ES-I3 (cell line): ENCODE results near the gene AATF.

Source experiments
- H3K36me3 ChIP-seq: 2 replicates; pipeline ENCODE4 v1.6.1; 2013; ENCODE audit warnings: mild to moderate bottlenecking, low read length, control low read depth, moderate library complexity; ENCODE audit not compliant: insufficient read depth
- H3K4me1 ChIP-seq: 2 replicates; pipeline ENCODE4 v1.6.1; 2013; ENCODE audit warnings: mild to moderate bottlenecking, control low read depth, low read length; ENCODE audit not compliant: insufficient read depth
- H3K9ac ChIP-seq: 2 replicates; pipeline ENCODE4 v1.6.1; 2013; ENCODE audit warnings: low read depth, mild to moderate bottlenecking, low read length, moderate library complexity
- H3K9me3 ChIP-seq: 2 replicates; pipeline ENCODE4 v1.6.1; 2013; ENCODE audit warnings: mild to moderate bottlenecking, low read length, moderate library complexity; ENCODE audit not compliant: control insufficient read depth, insufficient read depth

AATF gene

DNA sequence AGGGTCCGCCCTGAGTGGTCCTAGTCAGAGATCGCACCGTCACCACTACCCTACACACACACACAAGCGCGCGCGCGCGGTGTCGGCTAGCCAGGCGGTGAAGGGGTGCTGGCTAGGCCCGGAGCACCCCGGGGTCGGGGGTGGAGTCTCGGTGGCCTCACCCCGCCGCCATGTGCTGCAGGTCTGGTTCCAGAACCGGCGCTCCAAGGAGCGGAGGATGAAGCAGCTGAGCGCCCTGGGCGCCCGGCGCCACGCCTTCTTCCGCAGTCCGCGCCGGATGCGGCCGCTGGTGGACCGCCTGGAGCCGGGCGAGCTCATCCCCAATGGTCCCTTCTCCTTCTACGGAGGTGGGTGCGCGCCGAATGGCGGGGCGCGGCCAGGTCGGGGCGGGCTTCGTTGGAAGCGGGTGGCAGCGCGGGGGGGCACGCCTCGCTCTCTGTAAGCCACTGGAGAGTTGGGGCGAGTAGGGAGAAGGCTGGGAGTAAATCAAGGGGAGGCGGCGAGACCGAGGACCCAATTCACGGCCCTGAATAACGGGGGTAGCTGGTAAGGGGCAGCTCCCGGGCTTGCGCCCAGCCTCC lies 6.6 kb upstream of the AATF start:
- Histone ChIP-seq H3K9ac (peak overlapping the region; percentile 45; the same call in 1 of the 2 replicates), H3K4me1 (peaks cover 21% of the 10 kb centered on the region)

DNA sequence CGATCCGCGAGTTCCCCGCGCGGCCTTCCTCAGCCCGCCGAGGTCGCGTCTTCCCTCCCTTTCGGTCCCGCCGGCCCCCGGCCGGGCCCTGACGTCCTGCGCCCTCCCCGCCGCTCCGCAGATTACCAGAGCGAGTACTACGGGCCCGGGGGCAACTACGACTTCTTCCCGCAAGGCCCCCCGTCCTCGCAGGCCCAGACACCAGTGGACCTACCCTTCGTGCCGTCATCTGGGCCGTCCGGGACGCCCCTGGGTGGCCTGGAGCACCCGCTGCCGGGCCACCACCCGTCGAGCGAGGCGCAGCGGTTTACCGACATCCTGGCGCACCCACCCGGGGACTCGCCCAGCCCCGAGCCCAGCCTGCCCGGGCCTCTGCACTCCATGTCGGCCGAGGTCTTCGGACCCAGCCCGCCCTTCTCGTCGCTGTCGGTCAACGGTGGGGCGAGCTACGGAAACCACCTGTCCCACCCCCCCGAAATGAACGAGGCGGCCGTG lies 6.1 kb upstream of the AATF start:
- Histone ChIP-seq H3K36me3 (no peaks in the 10 kb centered on the region), H3K9me3 (no peaks in the 10 kb centered on the region), H3K9ac (peak overlapping the region; percentile 45; the same call in 1 of the 2 replicates), H3K4me1 (peaks cover 22% of the 10 kb centered on the region)

More for the DNA sequence above, 6.6 kb upstream of the AATF start:
- H3K36me3 ChIP-seq = no peaks in the 10 kb centered on the region
- H3K9me3 ChIP-seq = no peaks in the 10 kb centered on the region

GRCh38 chr17:36943250-36944191 lies 5.2 kb upstream of the AATF start:
- peaks cover 22% of the 10 kb centered on the region for H3K4me1 ChIP-seq
- no peaks in the 10 kb centered on the region for H3K9me3 ChIP-seq
- H3K9ac ChIP-seq = peak overlapping the region; percentile 45; the same call in 1 of the 2 replicates
- H3K36me3 ChIP-seq = no peaks in the 10 kb centered on the region

DNA sequence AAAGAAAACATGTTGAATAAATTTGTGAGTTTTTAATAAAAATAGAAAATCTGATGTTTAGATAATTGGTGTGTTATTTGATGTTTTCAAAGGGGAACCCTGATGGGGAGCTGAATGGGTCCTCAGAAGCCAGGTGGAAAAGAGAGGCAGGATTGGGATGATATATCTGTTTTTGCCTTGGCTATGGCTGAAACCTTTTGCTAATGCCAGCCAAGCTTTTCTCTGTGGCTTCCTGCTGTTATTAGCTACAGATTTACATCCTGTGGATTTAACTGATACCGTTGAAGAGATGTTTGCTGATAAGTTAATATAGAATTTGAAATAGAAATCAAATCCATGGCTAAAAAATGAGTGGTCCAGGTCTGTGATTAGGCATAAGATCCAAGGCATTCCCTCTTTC lies 4.2 kb upstream of the AATF start:
- Histone ChIP-seq H3K4me1 (peaks cover 19% of the 10 kb centered on the region), H3K36me3 (no peaks in the 10 kb centered on the region), H3K9ac (no peak overlapping the region), H3K9me3 (no peaks in the 10 kb centered on the region)

DNA sequence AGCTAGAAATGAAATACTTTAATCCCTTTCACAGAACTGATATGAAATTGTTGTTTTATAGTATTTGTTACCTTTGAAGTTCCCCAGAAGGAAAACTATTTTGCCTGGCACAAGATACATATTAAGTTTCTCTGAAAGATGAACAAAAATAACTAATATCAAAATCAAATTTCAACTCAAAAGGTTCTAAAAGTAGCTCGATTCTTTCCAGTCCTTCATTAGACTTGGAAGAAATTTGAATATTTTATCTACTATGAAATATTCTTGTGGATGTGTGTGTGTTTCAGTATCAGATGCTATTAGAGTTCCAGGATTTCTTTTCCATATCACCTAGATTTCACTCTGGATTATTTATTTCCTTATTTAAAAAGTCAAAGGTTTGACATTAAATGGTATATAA lies 3.6 kb upstream of the AATF start:
- H3K36me3 ChIP-seq = no peaks in the 10 kb centered on the region
- H3K9ac ChIP-seq = no peak overlapping the region
- H3K4me1 ChIP-seq = peaks cover 19% of the 10 kb centered on the region
- H3K9me3 ChIP-seq = no peaks in the 10 kb centered on the region

DNA sequence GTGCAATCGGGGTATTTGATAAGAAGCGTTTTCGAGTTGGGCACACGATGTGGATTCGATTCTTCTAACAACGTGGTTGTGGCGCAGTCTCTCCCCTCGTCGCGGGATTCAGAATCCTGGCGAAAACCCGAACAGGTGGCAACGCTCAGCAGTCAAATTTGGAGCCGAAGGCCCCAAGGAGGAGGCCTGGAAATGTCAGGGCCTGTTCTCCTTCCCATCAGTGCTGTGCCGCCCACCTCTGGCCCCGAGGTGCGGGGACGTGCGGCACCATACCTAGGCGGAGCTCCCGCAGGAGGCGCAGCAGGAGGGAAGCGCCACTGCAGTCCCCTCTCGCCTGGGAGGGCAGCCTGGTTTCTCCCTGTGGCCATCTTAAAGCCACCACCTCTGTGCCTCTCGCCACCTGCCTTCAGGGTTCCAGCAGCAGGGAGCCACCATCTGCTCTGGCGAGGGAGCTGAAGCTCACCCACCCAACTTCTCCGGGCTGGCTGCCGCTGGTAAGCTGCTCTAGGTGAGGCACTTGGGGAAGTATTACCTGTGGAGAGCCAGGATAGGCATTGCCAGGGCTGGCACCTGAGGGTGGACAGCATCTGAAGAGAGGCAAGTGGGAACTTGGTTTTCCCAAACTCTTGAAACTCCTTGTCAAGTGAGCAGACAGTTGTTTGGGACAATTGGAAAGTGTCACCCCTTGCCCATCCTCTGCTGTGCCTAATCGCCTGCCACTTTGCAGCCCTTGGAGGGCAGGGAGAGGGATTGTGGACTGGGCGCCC lies 2.6 kb upstream of the AATF start:
- Histone ChIP-seq H3K4me1 (peaks cover 18% of the 10 kb centered on the region), H3K9me3 (no peaks in the 10 kb centered on the region), H3K36me3 (no peaks in the 10 kb centered on the region), H3K9ac (no peak overlapping the region; the same call in 1 of the 2 replicates)

DNA sequence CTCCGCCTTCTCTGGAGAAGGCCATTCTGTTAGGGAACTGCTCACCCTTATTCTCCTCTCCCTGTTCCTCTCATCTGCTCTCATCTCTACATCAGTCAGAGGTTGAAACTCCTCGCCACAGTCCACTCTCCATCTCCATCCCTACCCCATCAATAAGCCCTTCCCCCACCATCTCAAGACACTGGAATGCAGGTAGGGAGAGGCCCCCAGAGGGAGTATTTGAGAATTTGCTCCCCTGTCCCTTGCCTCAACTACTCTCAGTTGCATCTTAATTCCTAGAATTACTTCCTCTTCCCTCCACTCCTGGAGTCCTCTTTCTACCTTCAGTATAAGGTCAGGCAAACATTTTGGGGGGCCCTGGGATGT lies 2.0 kb upstream of the AATF start:
- Histone ChIP-seq H3K9ac (no peak overlapping the region), H3K4me1 (peaks cover 12% of the 10 kb centered on the region)

GRCh38 chr17:36947922-36948716 lies 635 bp upstream of the AATF start:
- H3K9ac ChIP-seq = peak overlapping the region; percentile 82
- H3K36me3 ChIP-seq = 0 out of 2 replicates have a peak, but pooled peaks cover 2% of the 10 kb centered on the region
- H3K4me1 ChIP-seq = peaks cover 11% of the 10 kb centered on the region
- no peaks in the 10 kb centered on the region for H3K9me3 ChIP-seq

More for the DNA sequence above, 2.0 kb upstream of the AATF start:
- no peaks in the 10 kb centered on the region for H3K9me3 ChIP-seq
- no peaks in the 10 kb centered on the region for H3K36me3 ChIP-seq

GRCh38 chr17:36949461-36949927 lies 740 bp downstream of the AATF start:
- Histone ChIP-seq H3K36me3 (0 out of 2 replicates have a peak, but pooled peaks cover 3% of the 10 kb centered on the region), H3K9me3 (no peaks in the 10 kb centered on the region), H3K4me1 (peaks cover 11% of the 10 kb centered on the region), H3K9ac (peak overlapping the region; percentile 82)

GRCh38 chr17:36950027-36950426 lies 1.3 kb downstream of the AATF start:
- Histone ChIP-seq H3K36me3 (peaks cover 4% of the 10 kb centered on the region; the same call in 1 of the 2 replicates), H3K9ac (peak overlapping the region; percentile 82; the same call in 1 of the 2 replicates), H3K4me1 (peaks cover 11% of the 10 kb centered on the region), H3K9me3 (no peaks in the 10 kb centered on the region)

DNA sequence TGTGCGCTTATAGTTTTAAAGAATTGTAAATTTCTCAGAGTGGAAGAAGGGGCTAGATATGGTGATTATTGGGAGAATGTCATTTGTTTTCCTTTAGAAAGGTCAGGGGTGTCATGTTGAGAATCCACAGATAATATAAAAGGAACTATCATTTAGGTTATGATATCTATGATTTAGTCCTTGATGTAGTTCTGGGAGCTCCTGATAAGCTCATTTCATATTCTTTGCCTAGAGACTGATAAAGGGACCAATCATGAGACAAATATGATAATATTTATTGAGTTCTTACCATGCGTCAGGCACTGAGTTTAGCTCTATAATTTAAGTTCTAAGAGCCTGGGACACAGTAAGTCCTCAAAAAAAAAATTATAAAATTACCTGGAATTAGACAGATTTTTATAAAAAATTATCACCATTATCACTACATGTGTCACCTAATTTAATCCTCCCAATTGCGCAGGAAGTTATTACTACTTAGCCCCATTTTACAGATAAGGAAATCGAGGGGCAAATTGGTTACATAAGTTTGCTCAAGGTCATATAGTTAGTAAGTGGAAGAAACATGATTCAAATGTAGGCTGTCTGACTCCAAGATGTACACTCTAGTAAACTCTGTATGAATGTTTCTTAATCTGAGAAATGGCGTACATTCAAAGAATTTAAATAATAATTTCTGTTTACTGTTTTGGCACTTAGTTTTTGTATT lies 2.5 kb downstream of the AATF start:
- Histone ChIP-seq H3K4me1 (peaks cover 5% of the 10 kb centered on the region), H3K9me3 (no peaks in the 10 kb centered on the region), H3K36me3 (peaks cover 7% of the 10 kb centered on the region), H3K9ac (no peak overlapping the region)

DNA sequence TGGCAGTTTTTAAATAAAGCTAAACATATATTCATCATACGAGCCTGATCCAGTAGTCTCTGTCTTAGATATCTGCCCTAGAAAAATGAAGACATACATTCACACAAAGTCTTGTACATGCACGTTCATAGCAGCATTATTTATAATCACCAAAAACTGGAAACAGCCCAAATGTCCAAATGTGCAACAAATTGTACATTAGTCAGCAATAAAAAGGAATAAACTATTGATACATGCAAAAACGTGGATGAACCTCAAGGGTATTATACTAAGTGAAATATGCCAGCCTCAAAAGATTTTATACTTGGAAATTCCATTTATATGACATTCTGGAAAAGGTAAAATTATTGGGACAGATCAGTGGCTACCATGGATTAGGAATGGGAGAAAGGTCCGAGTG lies 22.8 kb downstream of the AATF start:
- H3K36me3 ChIP-seq = peaks cover 5% of the 10 kb centered on the region
- H3K4me1 ChIP-seq = peaks cover 3% of the 10 kb centered on the region; the same call in 1 of the 2 replicates
- 0 out of 2 replicates have a peak, but pooled peaks cover 3% of the 10 kb centered on the region for H3K9me3 ChIP-seq
- H3K9ac ChIP-seq = no peak overlapping the region

DNA sequence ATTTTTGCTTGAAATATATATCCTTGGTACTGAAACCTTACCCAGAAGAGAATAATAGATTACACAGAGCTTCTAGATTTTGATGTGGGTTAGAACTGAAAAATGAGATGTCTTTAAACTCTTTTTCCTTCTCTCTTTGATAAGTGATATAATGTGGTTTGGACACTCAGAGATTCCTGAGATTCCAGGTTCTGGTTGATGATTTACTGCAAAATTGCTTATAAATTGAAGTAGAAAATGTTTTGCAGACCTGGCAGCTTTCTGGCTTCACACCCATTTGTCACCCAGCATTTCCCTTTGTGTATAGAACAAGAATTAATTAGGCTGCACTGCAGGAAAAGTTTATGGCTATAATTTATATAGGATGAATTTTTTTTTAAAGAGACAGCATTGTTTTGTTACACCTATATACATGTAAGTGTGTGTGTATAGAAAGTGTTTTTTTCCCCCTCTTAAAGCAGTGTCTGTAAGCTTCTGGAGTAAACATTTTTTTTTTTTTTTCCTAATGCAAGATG lies 23.5 kb downstream of the AATF start:
- Histone ChIP-seq H3K9me3 (0 out of 2 replicates have a peak, but pooled peaks cover 3% of the 10 kb centered on the region), H3K36me3 (peaks cover 5% of the 10 kb centered on the region), H3K4me1 (peaks cover 3% of the 10 kb centered on the region), H3K9ac (no peak overlapping the region)
